ENCODE measurements around the gene ZNF486.

- TF ChIP-seq, protein P1, sequence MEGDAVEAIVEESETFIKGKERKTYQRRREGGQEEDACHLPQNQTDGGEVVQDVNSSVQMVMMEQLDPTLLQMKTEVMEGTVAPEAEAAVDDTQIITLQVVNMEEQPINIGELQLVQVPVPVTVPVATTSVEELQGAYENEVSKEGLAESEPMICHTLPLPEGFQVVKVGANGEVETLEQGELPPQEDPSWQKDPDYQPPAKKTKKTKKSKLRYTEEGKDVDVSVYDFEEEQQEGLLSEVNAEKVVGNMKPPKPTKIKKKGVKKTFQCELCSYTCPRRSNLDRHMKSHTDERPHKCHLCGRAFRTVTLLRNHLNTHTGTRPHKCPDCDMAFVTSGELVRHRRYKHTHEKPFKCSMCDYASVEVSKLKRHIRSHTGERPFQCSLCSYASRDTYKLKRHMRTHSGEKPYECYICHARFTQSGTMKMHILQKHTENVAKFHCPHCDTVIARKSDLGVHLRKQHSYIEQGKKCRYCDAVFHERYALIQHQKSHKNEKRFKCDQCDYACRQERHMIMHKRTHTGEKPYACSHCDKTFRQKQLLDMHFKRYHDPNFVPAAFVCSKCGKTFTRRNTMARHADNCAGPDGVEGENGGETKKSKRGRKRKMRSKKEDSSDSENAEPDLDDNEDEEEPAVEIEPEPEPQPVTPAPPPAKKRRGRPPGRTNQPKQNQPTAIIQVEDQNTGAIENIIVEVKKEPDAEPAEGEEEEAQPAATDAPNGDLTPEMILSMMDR (IDR thresholded peaks at IDR 0.05; ENCODE audit: low read length) = no peak
- TF ChIP-seq EZH2 (IDR thresholded peaks at IDR 0.05; ENCODE audit: borderline replicate concordance, low read length) = no peak
Observed at GRCh38 chr19:20186174-20186573, 19.2 kb downstream of the ZNF486 start.
